ENCODE results near the gene TLE2. TPM values are rescaled to one million over a fixed set of nuclear protein-coding genes. Genes with fewer than 3 reads are reported as not detected.
"Not testable (repeated sequence)": the region's sequence is repeated elsewhere in the genome, so short reads cannot be mapped to it uniquely, and the experiment has no call there.

TLE2 gene
- total RNA-seq, 1 donor from 2014 or later: 12.3 TPM

DNA sequence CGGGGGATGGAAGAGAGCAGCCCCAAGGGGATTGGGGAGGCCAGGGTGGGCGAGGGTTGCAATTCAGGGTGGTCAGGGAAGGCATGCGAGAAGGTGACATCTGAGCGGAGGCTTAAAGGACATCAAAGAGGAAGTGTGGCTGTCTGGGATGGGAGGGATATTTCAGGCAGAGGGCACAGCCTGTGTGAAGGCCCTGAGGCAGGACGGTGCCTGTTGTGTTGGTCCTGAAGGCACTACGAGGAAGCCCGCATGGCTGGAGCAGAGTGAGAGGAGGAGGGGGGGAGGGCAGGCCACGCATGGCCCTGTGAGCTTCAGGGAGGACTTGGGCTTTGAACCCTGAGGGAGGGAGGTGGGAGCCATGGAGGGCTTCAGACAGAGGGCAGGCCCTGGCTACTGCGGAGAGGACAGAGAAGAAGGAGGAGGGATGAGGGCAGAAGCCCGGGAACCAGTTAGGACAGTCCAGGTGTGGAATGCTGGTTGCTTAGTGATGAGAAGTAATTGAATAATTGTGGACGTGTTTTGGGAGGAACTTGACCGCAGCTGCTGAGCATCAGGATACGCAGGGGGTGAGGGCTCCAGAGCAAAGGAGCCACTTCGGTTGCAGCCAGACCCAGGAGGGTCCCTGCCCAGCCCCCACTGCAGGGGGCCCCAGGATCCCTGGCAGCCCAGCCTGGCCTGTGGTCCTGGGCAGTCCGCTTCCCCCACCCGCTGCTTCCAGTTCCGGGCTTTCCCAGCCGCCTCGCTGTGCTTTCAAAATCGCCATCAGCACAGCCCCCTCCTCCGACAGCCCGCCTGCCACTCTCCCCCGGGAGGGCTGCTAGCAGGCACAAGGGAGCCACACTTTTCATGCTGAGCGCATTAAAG, 45.5 kb downstream of the TLE2 start:
- DNase-seq (ENCODE audit: low spot score): peak; percentile 71

DNA sequence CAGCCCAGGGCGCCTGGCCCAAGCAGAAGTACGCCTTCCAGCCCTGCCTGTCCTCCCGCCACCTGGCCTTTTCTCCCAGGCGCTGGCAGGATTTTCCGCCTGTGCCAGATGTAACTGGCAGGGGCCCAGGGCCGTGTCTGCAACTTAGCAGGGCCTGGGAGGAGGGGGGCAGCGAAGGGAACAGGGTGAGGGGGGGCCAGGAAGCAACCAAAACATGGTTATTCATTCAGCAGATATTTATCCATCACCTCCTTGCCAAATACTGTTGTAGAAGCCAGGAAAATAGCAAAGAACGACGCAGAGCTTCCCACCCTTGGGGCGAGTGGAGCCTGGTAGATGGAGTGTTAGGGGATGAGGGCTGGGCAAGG, 46.1 kb downstream of the TLE2 start:
- DNase-seq (ENCODE audit: low spot score): peak; percentile 87

DNA sequence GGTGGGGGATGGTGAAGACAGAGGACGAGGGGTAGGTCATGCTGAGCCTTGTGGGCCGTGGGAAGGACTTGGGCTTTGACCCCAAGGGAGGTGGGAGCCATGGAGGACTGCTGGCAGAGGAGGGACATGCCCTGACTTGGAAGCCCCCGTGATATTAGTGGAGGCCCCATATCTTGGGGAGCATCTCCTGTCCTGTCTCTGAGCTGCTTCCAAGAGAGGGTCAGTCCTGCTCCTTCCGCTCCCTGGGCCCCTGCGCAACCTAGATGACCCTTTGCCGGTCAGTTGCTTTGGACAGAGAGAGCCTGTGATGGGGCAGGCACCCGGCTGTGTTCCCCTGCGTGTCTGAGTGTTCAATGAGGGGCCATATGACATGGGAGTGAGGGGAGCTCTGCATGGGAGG, 46.5 kb downstream of the TLE2 start:
- no peak for DNase-seq (ENCODE audit: low spot score)

DNA sequence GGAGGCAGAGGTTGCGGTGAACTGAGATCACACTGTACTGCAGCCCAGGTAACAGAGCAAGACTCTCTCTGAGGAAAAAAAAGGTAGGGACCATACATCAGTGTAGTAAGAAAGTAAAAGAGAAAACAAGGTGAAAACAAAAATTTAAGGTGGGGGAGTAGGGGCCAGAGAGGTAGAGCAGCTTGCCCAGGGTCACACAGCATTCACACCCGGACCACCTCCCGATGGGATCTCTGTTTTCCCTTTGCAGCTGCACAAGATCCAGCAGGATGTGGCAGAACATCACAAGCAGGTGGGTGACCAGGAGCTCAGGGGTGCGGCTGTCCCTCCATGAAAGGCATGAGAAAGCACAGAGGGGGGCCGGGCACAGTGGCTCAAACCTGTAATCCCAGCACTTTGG, 47.2 kb downstream of the TLE2 start:
- no peak for DNase-seq (ENCODE audit: low spot score)

DNA sequence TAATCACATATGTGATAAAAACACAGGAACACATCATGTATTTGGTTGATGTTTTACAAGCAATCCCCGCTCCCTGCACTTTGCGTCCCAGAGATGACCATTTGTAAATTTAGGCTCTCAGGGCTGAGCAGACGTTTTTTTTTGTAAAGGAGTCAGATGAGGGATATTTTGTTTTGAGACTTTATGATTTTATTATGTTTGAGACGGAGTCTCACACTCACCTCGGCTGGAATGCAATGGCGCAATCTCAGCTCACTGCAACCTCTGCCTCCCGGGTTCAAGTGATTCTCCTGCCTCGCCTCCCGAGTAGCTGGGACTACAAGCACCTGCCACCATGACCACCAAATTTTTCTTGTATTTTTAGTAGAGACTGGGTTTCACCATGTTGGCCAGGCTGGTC, 50.3 kb downstream of the TLE2 start:
- no peak for DNase-seq (ENCODE audit: low spot score)

DNA sequence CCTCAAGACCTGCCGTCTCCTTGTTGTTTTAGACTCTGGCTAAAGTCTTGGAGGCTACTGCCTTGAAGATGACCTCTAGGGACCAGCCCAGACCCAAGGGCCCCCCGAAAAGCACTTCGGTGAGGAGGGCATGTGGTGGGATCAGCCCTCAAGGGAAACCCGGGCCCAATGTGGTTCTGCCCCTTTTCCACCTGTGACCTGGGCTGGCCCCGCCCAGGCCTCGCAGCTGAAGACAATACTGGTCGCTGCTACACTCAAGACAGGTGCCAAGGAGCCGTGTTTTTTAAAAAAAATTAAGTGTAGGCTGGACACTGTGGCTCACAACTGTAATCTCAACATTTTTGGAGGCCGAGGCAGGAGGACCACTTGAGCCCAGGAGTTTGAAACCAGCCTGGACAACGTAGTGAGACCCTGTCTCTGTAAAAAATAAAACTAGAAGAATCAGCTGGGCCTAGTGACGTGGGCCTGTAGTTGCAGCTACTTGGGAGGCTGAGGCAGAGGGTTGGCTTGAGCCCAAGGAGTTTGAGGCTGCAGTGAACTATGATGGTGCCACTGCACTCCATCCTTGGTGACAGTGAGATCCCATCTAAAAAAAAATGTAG, 50.8 kb downstream of the TLE2 start:
- DNase-seq (ENCODE audit: low spot score): no peak

DNA sequence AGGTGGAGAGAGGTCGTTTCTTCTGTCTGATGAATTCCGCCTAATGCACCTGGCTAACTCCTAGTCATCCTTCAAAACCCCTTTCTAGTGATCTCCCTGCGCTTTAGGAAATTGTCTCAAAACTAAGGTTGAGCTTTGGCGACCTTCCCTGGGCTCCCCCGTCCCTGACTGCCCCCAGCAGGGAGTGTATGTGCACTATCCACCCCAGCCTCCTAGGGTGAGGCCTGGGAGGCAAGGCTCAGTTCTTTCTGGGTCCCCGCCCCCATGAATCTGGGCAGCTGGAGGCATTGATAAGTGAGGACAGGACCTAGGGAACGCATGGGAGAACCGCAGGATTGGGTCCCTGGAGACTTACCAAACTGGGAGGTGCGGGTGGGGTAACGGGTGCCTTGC, 51.3 kb downstream of the TLE2 start:
- no peak for DNase-seq (ENCODE audit: low spot score)

DNA sequence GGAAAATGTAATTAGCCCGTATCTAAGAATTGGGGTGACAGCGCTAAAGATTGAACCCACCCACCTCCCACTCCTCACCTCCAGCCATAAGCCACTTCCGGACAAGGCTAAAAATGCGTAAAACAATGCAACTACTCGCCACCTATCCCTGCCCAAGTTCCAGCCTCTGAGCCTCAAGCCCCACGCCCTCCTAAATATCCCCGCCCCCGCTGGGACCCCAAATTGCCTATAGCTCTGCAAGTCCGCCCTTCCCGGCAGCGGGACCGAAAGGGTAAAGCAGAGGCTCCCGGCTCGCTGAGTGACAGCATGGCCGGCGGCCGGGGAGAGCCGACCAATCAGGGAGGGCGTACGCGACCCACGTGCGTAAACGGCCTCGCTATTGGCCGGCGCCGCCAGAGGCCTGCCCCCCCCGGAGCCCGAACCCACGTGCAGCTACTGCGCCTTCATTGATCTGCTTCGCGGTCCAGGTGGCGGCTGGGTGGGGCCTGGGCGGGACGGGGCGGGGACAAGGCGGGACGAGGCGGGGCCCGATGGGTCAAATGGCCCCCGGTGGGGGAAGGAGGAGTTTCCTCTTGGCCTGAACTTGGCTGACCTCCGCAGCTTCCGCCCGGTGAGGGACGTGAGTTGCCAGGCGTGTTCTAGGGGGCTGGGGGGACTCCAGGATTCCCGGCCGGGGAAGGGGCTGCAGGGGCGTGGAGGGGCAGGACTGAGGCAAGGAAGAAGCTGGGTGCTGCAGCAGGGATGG, 51.9 kb downstream of the TLE2 start, which contains the start of gene TLE6:
TLE6 (plus strand) TSS at position 564 of the 745 bp plus-strand sequence. CDS start 670 bp downstream, outside the sequence.
- DNase-seq (ENCODE audit: low spot score): peak; percentile 93

DNA sequence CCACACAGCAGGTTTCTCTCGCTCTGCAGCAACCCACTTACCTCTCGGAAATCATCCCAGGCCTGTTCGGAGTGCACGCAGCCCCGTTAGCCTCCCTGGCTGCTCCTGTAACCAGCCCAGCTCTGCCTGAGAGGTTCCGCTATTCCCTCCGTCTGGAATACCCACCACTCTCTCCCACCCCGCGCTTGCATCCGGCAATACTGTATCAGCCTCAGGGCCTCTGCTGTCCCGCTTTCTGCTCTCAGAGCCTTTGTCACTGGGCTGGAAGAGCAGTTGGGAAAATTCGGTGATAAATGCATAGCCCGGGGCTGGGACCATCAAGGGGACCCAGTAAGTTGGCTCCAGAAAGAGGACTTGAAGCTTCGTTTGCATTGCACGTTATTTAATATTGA, 52.5 kb downstream of the TLE2 start:
- DNase-seq (ENCODE audit: low spot score): no peak

DNA sequence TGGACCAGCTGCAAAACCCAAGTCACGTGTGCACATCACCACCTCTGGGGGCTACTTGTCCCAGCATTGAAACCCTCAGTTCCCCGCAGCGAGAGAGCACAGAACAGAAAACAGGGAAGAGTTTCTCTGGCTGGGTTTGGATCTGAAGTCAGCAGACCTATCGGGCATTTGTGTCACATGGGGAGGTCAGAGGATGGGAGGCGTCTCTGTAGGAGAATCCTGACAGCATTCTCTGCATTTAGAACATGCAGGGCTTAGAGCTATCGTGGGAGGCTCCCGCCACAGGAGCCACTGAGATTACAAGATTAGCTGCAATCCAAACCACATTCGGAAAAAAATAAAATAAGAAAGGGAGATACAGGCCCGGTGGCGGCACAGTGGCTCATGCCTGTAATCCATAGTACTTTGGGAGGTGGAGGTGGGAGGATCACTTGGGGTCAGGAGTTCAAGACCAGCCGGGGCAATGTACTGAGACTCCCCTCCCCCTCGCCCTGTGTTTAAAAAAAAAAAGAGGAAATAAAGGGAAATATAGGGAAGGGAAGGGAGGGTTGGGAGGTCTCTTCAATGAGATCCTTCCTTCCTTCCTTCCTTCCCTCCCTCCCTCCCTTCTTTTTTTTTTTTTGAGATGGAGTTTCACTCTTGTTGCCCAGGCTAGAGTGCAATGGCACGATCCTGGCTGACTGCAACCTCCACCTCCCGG, 54.6 kb downstream of the TLE2 start:
- DNase-seq (ENCODE audit: low spot score): peak; percentile 91

DNA sequence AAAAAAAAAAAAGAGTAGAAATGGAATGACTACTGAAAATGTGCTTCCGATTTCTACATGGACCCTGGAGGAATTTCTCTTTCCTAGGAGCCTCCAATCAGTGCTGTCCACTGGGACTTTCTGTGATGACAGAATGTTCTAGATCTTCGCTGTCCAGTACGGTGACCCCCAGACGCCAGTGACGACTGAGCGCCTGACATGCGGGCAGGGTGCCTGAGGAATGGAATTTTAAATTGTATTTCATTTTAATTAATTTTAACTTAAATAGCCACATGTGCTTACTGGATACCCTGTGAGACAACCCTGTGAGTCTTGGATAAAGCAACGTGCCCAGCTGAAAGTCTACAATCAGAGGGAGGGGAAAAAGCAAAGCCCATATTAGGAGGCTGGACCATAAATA, 55.9 kb downstream of the TLE2 start:
- DNase-seq (ENCODE audit: low spot score): no peak

DNA sequence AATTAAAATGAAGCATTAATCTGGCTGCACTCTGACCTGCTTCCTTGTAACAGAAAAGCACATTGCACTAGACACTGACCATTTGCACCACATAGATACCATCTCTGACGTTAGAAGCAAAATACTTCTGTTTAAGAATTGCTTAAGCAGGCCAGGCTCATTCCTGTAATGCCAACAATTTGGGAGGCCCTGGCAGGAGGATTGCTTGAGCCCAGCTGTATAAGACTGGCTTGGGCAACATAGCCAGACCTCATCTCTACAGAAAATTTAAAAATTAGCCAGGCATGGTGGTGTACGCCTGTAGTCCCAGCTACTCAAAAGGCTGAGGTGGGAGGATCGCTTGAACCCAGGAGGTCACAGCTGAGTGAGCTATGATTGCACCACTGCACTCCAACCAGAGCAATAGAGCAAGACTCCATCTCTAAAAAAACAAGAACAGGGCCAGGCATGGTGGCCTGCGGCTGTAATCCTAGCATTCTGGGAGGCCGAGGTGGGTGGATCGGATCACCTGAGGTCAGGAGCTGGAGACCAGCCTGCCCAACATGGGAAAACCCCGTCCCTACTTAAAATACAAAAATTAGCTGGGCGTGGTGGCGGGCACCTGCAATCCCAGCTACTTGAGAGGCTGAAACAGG, 58.8 kb downstream of the TLE2 start:
- peak; percentile 53 for DNase-seq (ENCODE audit: low spot score)

DNA sequence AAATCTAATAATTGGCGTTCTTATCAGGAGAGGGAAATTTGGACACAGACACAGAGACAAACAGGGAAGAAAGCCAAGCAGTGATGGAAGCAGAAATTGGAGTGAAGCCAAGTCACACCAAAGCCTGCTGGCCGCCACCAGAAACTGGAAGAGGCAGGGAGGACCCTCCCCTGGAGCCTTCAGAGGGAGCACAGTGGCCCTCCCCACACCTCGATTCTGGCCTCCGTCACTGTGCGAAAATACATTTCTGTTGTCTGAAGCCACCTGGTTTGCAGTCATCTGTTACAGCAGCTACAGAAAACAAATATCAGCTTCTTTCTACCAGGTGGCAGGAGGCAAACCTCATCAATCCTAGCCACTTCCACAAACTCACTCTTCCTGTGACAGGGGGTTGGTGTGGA, 60.0 kb downstream of the TLE2 start:
- peak; percentile 78 for DNase-seq (ENCODE audit: low spot score)

DNA sequence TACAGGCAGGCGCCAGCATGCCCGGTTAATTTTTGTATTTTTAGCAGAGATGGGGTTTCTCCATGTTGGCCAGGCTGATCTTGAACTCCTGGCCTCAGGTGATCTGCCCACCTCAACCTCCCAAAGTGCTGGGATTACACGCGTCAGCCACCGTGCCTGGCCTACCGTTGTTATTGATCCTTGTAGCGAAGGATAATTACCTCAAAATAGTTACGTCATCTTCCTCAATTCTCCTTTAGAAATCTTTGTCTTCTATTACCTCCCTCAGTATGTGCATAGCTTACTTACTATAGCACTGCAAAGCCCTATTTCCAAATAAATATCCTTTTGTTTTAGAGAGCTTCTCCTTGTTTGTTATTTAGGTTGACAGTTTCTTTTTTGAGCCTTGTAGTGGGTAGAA, 61.1 kb downstream of the TLE2 start:
- no peak for DNase-seq (ENCODE audit: low spot score)

DNA sequence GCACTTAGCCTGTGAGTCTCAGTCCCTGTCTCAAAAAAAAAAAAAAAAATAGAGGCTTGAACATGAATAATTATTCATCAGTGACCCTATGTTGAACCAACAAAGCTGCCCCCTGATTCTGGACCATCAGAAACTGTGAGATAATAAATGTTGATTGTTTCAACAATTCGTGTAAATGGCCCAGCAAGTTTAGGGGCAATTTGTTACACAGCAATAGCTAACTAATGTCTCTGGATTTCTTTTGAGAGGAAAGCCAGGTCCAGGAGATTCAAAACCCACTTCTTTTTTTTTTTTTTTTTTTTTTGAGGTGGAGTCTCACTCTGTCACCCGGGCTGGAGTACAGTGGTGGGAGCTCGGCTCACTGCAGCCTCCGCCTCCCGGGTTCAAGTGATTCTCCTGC, 64.2 kb downstream of the TLE2 start:
- no peak for DNase-seq (ENCODE audit: low spot score)

DNA sequence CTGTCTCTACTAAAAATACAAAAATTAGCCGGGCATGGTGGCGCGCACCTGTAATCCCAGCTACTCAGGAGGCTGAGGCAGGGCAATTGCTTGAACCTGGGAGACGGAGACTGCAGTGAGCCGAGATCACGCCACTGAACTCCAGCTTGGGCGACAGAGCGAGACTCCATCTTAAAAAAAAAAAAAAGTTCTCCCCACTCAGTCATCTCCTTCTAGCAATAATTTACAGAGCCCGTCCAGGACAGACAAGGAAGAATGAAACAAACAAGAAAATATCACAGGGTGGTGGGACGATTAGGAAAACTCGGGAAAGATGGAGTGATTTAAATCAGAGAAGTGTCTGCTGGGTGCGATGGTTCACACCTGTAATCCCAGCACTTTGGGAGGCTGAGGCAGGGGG, 65.4 kb downstream of the TLE2 start:
- not testable (repeated sequence) for DNase-seq (ENCODE audit: low spot score)

DNA sequence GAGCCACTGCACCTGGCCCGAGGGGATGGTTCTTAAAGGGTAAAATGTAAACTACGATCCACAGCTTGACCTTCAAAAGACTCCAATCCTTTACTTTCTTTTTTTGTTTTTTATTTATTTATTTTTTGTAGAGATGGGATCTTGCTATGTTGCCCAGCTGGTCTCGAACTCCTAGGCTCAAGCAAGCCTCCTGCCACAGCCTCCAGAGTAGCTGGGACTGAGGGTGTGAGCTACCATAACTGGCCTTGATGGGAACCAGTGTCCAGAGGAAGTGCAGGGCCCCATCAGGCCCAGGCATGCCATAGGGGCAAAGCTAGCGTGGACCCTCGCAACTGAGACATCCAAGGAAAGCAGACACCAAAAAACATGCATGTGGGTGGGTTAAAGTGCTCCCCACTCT, 66.0 kb downstream of the TLE2 start:
- DNase-seq (ENCODE audit: low spot score): no peak

DNA sequence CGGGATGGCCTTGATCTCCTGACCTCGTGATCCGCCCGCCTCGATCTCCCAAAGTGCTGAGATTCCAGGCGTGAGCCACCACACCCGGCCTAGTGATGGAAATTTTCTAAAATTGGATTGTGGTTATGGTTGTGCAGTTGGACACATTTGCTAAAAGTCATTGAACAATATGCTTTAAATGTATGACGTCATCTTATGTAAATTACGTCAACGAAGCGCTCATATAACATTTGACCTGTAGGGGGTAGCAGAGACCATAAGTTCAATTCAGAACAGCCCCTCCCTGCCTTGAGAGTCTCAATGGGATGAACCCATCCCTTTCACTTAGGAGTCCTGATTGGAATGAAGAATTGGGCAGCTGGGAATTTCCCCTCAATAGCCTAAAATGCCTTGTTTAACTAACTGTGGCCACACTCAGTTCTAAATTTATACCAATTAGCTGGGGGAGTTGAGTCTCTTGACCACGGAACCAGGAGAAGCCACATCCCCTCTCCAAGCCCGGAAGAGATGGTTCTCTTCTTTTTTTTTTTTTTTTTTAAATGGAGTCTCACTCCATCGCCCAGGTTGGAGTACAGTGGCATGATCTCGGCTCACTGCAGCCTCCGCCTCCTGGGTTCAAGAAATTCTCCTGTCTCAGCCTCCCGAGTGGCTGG, 66.9 kb downstream of the TLE2 start:
- peak; percentile 59 for DNase-seq (ENCODE audit: low spot score)

DNA sequence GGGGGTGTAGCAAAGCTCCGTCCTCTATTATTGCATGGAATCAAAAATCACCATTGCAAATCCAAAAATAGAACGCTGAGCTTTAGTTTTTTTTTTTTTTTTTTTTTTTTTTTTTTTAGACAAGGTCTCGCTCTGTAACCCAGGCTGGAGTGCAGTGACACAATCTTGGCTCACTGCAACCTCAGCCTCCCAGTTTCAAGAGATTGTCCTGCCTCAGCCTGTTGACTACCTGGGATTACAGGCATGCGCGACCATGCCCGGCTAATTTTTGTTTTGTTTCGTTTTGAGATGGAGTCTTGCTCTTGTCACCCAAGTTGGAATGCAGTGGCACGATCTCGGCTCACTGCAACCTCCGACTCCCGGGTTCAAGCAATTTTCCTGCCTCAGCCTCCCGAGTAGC, 69.0 kb downstream of the TLE2 start:
- no peak for DNase-seq (ENCODE audit: low spot score)

DNA sequence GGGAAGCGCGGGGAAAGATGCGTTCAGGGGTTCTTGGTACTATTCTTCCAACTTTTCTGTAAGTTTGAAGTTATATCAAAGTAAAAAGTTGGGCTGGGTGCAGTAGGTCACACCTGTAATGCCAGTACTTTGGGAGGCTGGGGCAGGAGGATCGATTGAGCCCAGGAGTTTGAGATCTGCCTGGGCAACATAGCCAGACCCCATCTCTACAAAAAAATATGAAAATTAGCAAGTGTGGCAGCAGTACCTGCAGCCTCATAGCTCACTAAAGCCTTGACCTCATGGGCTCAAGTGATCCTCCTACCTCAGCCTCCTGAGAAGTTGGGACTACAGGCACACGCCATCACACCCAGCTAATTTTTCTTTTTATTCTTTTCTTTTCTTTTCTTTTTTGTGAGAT, 71.9 kb downstream of the TLE2 start:
- no peak for DNase-seq (ENCODE audit: low spot score)

DNA sequence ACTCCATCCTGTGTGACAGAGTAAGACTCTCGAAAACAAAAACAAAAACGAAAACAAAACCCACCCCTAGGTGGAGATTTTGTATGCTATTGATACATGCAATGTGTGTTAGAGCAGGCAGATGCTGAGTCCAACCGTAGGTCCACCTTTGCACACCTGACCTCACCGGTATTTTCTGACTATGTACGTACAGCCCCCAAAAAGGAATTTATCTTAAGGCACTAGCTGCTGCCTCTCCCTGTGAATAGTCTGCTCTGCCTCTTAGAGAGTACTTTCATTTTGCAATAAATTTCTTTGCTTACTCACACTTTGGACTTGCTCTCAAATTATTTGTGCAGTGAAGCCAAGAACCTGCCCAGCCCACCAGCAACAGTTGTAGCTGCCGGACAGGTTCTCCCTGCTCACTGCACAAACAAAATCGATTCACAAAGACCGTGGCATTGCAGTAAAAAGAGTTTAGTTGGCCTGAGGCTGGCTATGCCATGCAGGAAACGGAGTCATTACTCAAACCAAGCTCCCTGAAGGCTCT, 76.1 kb downstream of the TLE2 start:
- DNase-seq (ENCODE audit: low spot score): peak; percentile 63
